GM21737 (cell line): ENCODE results near the gene DYNLRB2.

Experiments used
- ATAC-seq: cut with Tn5 transposase; IDR thresholded peaks from one replicate; pipeline ENCODE4 v1.9.1; 2021; ENCODE audit warnings: mild to moderate bottlenecking, moderate library complexity; ENCODE audit not compliant: unreplicated experiment

Gene DYNLRB2

GRCh38 chr16:80596507-80597207, 55.9 kb downstream of the DYNLRB2 start:
- ATAC-seq: no peak

DNA sequence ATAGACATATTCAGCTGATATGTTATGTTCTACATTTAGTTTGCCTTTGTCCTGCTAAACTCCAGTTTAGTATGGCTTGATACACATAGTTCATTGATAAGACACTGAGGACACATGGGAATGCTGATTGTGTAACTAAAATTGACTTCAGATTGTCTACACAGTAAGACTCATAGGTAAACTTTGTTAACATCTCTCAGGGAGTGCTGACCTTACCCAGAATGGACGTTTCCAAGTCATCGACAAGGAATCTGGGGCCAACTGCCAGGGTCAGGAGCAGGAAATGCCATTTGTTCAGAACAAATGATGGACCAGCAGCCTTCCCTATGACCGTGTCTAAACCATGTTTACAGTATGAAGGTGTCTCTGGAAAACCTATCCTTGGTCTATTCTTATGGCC, 58.7 kb downstream of the DYNLRB2 start:
- ATAC-seq: no peak
